ENCODE data around the gene SCNN1B. TPM values are rescaled to one million over a fixed set of nuclear protein-coding genes. Genes with fewer than 3 reads are reported as not detected.

Gene SCNN1B
- 0.40 to 0.69 TPM (median 0.65 TPM) in 5 replicates for total RNA-seq (2022; extraction: Qiagen RNA extraction)

GRCh38 chr16:23302045-23302956 is at the start of gene SCNN1B:
SCNN1B (plus strand) TSS chr16:23302302; CDS start chr16:23348600, 46,298 bp downstream.

Other genes starting within 250 kb of the SCNN1B start
- gene USP31, start 152.8 kb upstream of the SCNN1B start, total RNA-seq (2022; extraction: Qiagen RNA extraction): 12.0 to 15.2 TPM (median 14.8 TPM) in 5 replicates
- gene SCNN1G, start 119.6 kb upstream of the SCNN1B start, total RNA-seq (2022; extraction: Qiagen RNA extraction): 1.9 to 2.5 TPM (median 2.3 TPM) in 5 replicates
- gene COG7, start 150.9 kb downstream of the SCNN1B start, total RNA-seq (2022; extraction: Qiagen RNA extraction): 16.4 to 17.6 TPM (median 17.2 TPM) in 5 replicates
- gene GGA2, start 208.2 kb downstream of the SCNN1B start, total RNA-seq (2022; extraction: Qiagen RNA extraction): 24.0 to 32.4 TPM (median 27.0 TPM) in 5 replicates